PC-3 (cell line): ENCODE results near the gene CXorf65. TPM values are rescaled to one million over a fixed set of nuclear protein-coding genes. Genes with fewer than 3 reads are reported as not detected.

ENCODE experiments used
- ATAC-seq: fragments of 200-7000 bp; cut with Tn5 transposase; 2 replicates; pipeline ENCODE4 v1.9.1; 2020; ENCODE audit warnings: mild to moderate bottlenecking, moderate library complexity
- BruUV-seq: library from RNA; stranded (reverse); fragments of 400-500 nt; replicated peaks from 2 replicates; lab custom pipeline; 2021; lab: Mats Ljungman, UMichigan
- CTCF ChIA-PET: fragments of 300-600 bp; sonication (Branson Sonifier 250); formaldehyde crosslinking; loops from one replicate; lab custom pipeline; 2022; ENCODE audit warnings: antibody characterized with exemption; lab: Charles Lee
- POLR2A ChIA-PET: fragments of 300-600 bp; sonication (Branson Sonifier 250); formaldehyde crosslinking; loops from one replicate; lab custom pipeline; 2022; ENCODE audit warnings: antibody characterized with exemption; ENCODE audit not compliant: unreplicated experiment; lab: Charles Lee
- DNase-seq: peaks from one replicate; pipeline ENCODE4 v3.0.0-alpha.2; 2015
- H2AFZ ChIP-seq: fragments of 300-600 bp; sonication (generic); 2 replicates; pipeline ENCODE4 v1.6.0; 2016; ENCODE audit warnings: antibody characterized with exemption, low read length
- H3F3A ChIP-seq: fragments of 300-600 bp; sonication (generic); one replicate; pipeline ENCODE4 v1.6.0; 2017; ENCODE audit warnings: antibody characterized with exemption, low read length, control low read depth, mild to moderate bottlenecking; ENCODE audit not compliant: unreplicated experiment
- H3K27ac ChIP-seq: fragments of 300-600 bp; sonication (generic); 2 replicates; pipeline ENCODE4 v1.5.1; 2016; ENCODE audit warnings: mild to moderate bottlenecking, low read length
- H3K27me3 ChIP-seq: fragments of 300-600 bp; sonication (generic); 2 replicates; pipeline ENCODE4 v1.6.1; 2016; ENCODE audit warnings: low read length, mixed read lengths
- H3K36me3 ChIP-seq: fragments of 300-600 bp; sonication (generic); 2 replicates; pipeline ENCODE4 v1.6.1; 2016; ENCODE audit warnings: low read depth, mixed run types, low read length, mixed read lengths
- H3K4me1 ChIP-seq: fragments of 300-600 bp; sonication (generic); 2 replicates; pipeline ENCODE4 v1.5.1; 2016; ENCODE audit warnings: low read length; ENCODE audit not compliant: insufficient read depth
- H3K4me2 ChIP-seq: fragments of 300-600 bp; sonication (generic); 2 replicates; pipeline ENCODE4 v1.6.0; 2016; ENCODE audit warnings: low read length
- H3K4me3 ChIP-seq: fragments of 300-600 bp; sonication (generic); 2 replicates; pipeline ENCODE4 v1.5.1; 2016; ENCODE audit warnings: mild to moderate bottlenecking, low read length, mixed read lengths
- H3K79me2 ChIP-seq: fragments of 300-600 bp; sonication (generic); 2 replicates; pipeline ENCODE4 v1.6.1; 2017; ENCODE audit warnings: low read length, mixed read lengths
- H3K9ac ChIP-seq: fragments of 300-600 bp; sonication (generic); 2 replicates; pipeline ENCODE4 v1.6.0; 2016; ENCODE audit warnings: mild to moderate bottlenecking, low read length
- H3K9me2 ChIP-seq: fragments of 300-600 bp; sonication (generic); replicated peaks from 2 replicates; pipeline ENCODE4 v1.6.1; 2016; ENCODE audit warnings: mixed run types, low read length, mixed read lengths
- H3K9me3 ChIP-seq: fragments of 300-600 bp; sonication (generic); 2 replicates; pipeline ENCODE4 v1.6.1; 2016; ENCODE audit warnings: low read length, mixed read lengths
- H4K20me1 ChIP-seq: fragments of 300-600 bp; sonication (generic); 2 replicates; pipeline ENCODE4 v1.6.1; 2016; ENCODE audit warnings: low read length, mixed read lengths
- CTCF ChIP-seq: fragments of 300-600 bp; sonication (generic); conservative IDR thresholded peaks from 2 replicates; pipeline ENCODE4 v1.5.1; 2017; ENCODE audit warnings: antibody characterized with exemption, low read depth, mild to moderate bottlenecking, low read length
- EZH2 ChIP-seq: fragments of 300-600 bp; sonication (generic); IDR thresholded peaks from one replicate; pipeline ENCODE4 v1.6.1; 2017; ENCODE audit warnings: antibody characterized with exemption, mild to moderate bottlenecking, low read length; ENCODE audit not compliant: unreplicated experiment
- EZH2phosphoT487 ChIP-seq: fragments of 300-600 bp; sonication (generic); IDR thresholded peaks from 2 replicates; pipeline ENCODE4 v1.6.1; 2018; ENCODE audit warnings: mild to moderate bottlenecking, antibody characterized with exemption, low read length, borderline replicate concordance
- intact Hi-C: fragments of 100-400 bp; cut with micrococcal nuclease; formaldehyde crosslinking; loops from 2 replicates; pipeline ENCODE4 v1.9.0; 2023
- total RNA-seq: library from RNA; depleted of rRNA; stranded (reverse); fragments of >200 nt; gene quantifications from 2 replicates; pipeline ENCODE4 v1.2.3, GENCODE V29; 2014

CXorf65 gene
- total RNA-seq, 1 experiment from 2014 or later = not detected

GRCh38 chrX:71128166-71128833 lies 21.8 kb upstream of the CXorf65 start:
- intact Hi-C loops = no loop called here
- peak; percentile 46 for ATAC-seq

GRCh38 chrX:71118985-71119535 lies 12.5 kb upstream of the CXorf65 start:
- intact Hi-C loops = no loop called here
- H3K27ac ChIP-seq = no peak overlapping the region
- H3K4me1 ChIP-seq = peaks cover 9% of the 10 kb centered on the region; the same call in 1 of the 2 replicates
- peak overlapping the region; percentile 89 for H3K4me2 ChIP-seq
- no peaks in the 10 kb centered on the region for H4K20me1 ChIP-seq
- no TSS peak for BruUV-seq
- no peaks in the 10 kb centered on the region for H3F3A ChIP-seq
- ATAC-seq (peak; percentile 35), DNase-seq (no peak)
- H3K79me2 ChIP-seq = peaks cover 12% of the 10 kb centered on the region; the same call in 1 of the 2 replicates
- no peak for TF ChIP-seq EZH2
- H3K9me2 ChIP-seq = no peaks in the 10 kb centered on the region
- H3K27me3 ChIP-seq = no peaks in the 10 kb centered on the region
- peak overlapping the region; percentile 95 for H3K9ac ChIP-seq
- ChIA-PET POLR2A (interaction anchor here (0.5 to 0.6 kb wide), 3 partner anchors 25 to 164 kb away, joined by 3 to 13 read pairs (median 8); partner anchors contain the start of genes NONO and SNX12), CTCF (interaction anchor here (0.6 kb wide), 1 partner anchor 164 kb away, joined by 3 read pairs; no protein-coding TSS in a partner anchor)
- no peaks in the 10 kb centered on the region for H3K9me3 ChIP-seq
- peak overlapping the region; percentile 94 for H3K4me3 ChIP-seq
- H3K36me3 ChIP-seq = no peaks in the 10 kb centered on the region; the same call in 1 of the 2 replicates
- H2AFZ ChIP-seq = peak overlapping the region; percentile 98

More at GRCh38 chrX:71128166-71128833, 21.8 kb upstream of the CXorf65 start:
- POLR2A ChIA-PET = no interaction called here
- CTCF ChIA-PET = no interaction called here
- TF ChIP-seq EZH2phosphoT487 (no peak), CTCF (no peak), EZH2 (no peak)
- Histone ChIP-seq H2AFZ (no peak overlapping the region), H3K4me3 (no peak overlapping the region), H3K9me3 (no peaks in the 10 kb centered on the region), H3K36me3 (peaks cover 33% of the 10 kb centered on the region), H3K4me2 (no peak overlapping the region), H3K27me3 (no peaks in the 10 kb centered on the region), H3K79me2 (no peaks in the 10 kb centered on the region), H3K4me1 (no peaks in the 10 kb centered on the region), H3K9ac (no peak overlapping the region), H3K9me2 (no peaks in the 10 kb centered on the region), H4K20me1 (no peaks in the 10 kb centered on the region), H3F3A (no peaks in the 10 kb centered on the region), H3K27ac (no peak overlapping the region)
- DNase-seq = no peak
- BruUV-seq = no TSS peak

DNA sequence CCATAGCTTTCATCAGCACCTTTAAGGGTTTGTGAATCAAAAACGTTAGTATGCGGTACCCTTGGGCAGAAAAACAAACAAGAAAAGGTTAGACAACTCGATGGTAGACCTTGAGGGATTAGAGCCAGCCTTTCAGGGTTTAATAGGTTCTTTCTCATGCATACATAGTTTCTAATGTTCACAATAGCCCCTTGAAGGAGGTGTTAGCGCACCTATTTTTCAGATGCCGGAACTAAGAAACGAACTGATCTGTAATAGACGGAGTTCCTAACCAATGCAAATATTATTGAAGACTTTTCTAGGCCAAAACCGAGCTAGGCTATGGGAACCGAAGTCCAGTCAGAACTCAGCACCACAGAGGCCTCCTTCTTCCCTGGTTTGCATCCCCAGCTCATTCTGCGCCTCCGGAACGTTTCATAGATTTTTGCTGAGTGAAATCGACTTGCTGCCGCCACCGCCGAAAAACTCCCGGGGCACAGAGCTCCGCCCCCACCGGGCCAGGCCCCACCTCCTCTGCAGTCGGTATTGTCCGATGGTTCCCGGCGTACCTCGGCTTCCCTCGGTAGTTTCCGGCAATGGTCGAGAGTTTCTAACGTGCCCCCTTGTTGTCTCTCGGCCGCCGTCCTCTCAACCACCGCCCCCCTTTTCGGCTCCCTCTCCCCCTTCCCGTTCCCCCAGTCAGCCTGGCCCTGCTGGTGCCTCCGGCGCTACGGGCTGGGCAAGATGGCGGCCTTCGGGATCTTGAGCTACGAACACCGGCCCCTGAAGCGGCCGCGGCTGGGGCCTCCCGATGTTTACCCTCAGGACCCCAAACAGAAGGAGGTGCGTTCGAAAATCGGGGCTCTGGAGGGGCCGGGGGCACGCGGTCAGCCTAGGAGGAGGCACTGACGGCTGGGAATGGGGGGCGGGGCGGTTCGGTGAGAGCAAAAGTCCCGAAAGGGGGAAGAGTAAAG lies 11.8 kb upstream of the CXorf65 start, which contains the start of gene MED12:
Gene MED12, plus strand, starts transcription at position 565 of the 953 bp plus-strand sequence. Its CDS starts 159 bp downstream, at position 724.
- TF ChIP-seq EZH2 (no peak), EZH2phosphoT487 (no peak), CTCF (no peak)
- TSS peak; percentile 31 for BruUV-seq
- peak within 1 kb of the TSS; percentile 94 for H3K4me3 ChIP-seq
- H3K9me3 ChIP-seq = no peaks in the 10 kb centered on the region
- H3K27me3 ChIP-seq = no peaks in the 10 kb centered on the region
- no peaks in the 10 kb centered on the region for H3F3A ChIP-seq
- no peaks in the 10 kb centered on the region; the same call in 1 of the 2 replicates for H3K36me3 ChIP-seq
- H3K4me2 ChIP-seq = peak within 1 kb of the TSS; percentile 89
- DNase-seq (peak; percentile 67), ATAC-seq (peak; percentile 97)
- H3K9me2 ChIP-seq = no peaks in the 10 kb centered on the region
- intact Hi-C loops = no loop called here
- H3K9ac ChIP-seq = peak within 1 kb of the TSS; percentile 95
- peaks cover 9% of the 10 kb centered on the region; the same call in 1 of the 2 replicates for H3K4me1 ChIP-seq
- H3K27ac ChIP-seq = peak within 1 kb of the TSS; percentile 29
- ChIA-PET POLR2A (interaction anchor here (0.6 to 0.7 kb wide), 3 partner anchors 26 to 165 kb away, joined by 3 to 8 read pairs (median 3); partner anchors contain the start of gene NONO), CTCF (interaction anchor here (0.6 kb wide), 1 partner anchor 165 kb away, joined by 3 read pairs; no protein-coding TSS in a partner anchor)
- H4K20me1 ChIP-seq = no peaks in the 10 kb centered on the region
- H2AFZ ChIP-seq = peak within 1 kb of the TSS; percentile 98
- H3K79me2 ChIP-seq = peaks cover 12% of the 10 kb centered on the region; the same call in 1 of the 2 replicates
